Measurements from ENCODE around the gene GPR61.

Gene GPR61

DNA sequence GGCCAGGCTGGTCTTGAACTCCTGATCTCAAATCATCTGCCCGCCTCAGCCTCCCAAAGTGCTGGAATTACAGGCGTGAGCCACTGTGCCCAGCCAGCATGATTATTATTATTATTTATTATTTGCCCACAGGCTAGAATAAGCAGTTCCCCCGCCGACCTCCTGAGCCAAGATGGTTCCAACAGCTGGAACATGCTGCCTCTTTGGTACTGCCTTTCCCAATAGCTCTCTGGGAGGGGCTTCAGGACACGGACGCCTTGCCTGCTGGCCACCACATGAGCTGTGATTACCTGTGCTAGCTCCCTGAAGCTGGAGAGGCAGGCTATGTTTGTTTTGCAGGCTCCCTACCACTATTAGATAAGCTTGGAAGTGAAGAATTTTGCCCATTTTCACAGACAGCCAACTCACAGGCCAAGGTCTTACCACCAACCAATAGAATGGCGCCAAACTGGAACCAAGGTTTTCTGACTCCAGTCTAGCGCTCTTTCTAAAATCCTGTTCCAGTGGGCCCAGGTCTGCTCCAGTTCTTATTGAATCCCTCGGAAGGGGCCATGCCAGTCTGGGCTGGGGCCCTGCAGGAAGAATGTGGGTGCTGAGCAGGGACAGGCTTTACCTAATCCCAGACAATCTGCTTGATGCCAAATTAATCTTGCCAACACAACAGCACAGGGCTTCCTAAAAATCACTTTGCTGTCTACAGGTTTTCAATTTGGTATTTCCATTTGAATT, 2.1 kb upstream of the GPR61 start:
- no peak for DNase-seq (ENCODE audit: extremely low spot score)
- ChIA-PET CTCF (interaction anchor here (1.0 to 26.3 kb wide), 7 partner anchors 5 to 446 kb away, joined by 3 to 1898 read pairs (median 13); partner anchors contain the start of genes AMIGO1, ATXN7L2, CYB561D1 and GPR61), POLR2A (no interaction called here)
- TF ChIP-seq, protein P1, sequence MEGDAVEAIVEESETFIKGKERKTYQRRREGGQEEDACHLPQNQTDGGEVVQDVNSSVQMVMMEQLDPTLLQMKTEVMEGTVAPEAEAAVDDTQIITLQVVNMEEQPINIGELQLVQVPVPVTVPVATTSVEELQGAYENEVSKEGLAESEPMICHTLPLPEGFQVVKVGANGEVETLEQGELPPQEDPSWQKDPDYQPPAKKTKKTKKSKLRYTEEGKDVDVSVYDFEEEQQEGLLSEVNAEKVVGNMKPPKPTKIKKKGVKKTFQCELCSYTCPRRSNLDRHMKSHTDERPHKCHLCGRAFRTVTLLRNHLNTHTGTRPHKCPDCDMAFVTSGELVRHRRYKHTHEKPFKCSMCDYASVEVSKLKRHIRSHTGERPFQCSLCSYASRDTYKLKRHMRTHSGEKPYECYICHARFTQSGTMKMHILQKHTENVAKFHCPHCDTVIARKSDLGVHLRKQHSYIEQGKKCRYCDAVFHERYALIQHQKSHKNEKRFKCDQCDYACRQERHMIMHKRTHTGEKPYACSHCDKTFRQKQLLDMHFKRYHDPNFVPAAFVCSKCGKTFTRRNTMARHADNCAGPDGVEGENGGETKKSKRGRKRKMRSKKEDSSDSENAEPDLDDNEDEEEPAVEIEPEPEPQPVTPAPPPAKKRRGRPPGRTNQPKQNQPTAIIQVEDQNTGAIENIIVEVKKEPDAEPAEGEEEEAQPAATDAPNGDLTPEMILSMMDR (IDR thresholded peaks at IDR 0.05; ENCODE audit: control extremely low read depth, extremely low read depth, low read depth, missing control alignments), result no peak

DNA sequence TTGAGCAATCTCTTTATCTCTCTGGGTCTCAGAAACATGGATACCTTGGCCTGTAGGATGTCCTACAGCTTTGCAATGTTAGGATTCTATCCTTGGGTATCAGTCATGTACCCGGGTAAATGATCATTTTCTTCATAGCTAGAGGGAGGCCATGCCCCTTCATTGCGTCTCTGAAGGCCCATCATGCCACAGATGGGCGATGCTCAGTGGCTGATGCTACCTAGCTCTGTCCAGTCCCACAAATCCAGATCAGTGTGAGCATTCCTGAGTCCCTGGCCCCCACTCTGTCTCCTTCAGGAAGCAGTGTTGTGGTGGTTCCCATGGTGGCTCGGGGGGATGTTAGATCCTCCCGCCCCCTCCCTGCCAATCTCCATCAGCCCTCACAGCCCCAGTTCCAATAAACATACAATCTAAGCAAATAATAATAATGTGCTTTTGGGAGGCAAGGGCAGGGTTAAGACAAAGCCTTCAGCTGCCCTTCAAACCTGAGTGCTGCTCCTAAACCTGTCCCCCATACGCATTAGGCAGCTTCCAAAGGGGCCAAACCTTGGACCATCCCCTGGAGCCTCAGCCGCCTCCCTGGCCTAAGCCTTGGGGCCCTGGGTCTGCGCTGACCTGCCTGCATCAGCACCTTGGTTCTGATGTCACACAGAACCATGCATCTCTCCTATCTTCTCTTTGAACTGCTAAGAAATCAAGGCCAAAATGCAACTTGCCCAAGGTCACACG, 681 bp upstream of the GPR61 start:
- DNase-seq (ENCODE audit: extremely low spot score), result no peak
- TF ChIP-seq, protein P1 (IDR thresholded peaks at IDR 0.05; ENCODE audit: control extremely low read depth, extremely low read depth, low read depth, missing control alignments), result no peak
- ChIA-PET CTCF (interaction anchor here (0.7 to 26.3 kb wide), 8 partner anchors 3 to 473 kb away, joined by 3 to 1898 read pairs (median 11); partner anchors contain the start of genes AMIGO1, ATXN7L2, CYB561D1 and GNAI3), POLR2A (no interaction called here)

DNA sequence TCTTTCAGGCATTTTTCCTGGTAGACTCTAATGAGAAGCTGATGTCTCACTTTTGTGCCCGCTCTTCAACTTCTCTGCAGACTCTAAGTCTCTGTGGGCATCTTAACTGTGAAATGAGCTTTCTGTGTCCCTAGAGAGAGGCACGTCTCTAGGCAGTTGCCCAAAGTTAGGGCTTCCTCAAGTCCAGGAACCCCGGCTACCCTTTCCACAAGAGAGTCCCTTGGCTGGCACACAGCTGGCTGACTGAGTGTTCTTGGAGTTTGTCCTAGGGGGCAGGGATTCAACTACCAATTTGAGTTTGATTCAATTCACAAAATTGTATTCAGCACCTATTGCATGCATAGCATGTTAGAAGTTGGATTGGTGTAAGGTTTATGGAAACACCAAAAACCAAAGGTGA, 1.4 kb downstream of the GPR61 start:
- POLR2A ChIA-PET, result no interaction called here
- CTCF ChIA-PET, result interaction anchor here (1.0 to 26.3 kb wide), 9 partner anchors 8 to 489 kb away, joined by 3 to 1898 read pairs (median 4); partner anchors contain the start of genes AHCYL1, AMIGO1, ATXN7L2 and CYB561D1
- TF ChIP-seq, protein P1 (IDR thresholded peaks at IDR 0.05; ENCODE audit: control extremely low read depth, extremely low read depth, low read depth, missing control alignments), result no peak
- no peak for DNase-seq (ENCODE audit: extremely low spot score)

- ChIA-PET CTCF (interaction anchor here (1.2 to 26.3 kb wide), 7 partner anchors 10 to 487 kb away, joined by 3 to 1898 read pairs (median 4); partner anchors contain the start of genes AHCYL1, AMIGO1, ATXN7L2 and CYB561D1), POLR2A (no interaction called here)
- DNase-seq (ENCODE audit: extremely low spot score), result peak; percentile 10
- TF ChIP-seq, protein P1 (IDR thresholded peaks at IDR 0.05; ENCODE audit: control extremely low read depth, extremely low read depth, low read depth, missing control alignments), result no peak
Measured at GRCh38 chr1:109542657-109543056, 3.0 kb downstream of the GPR61 start.

GRCh38 chr1:109543283-109543987, 3.8 kb downstream of the GPR61 start:
- TF ChIP-seq, protein P1 (IDR thresholded peaks at IDR 0.05; ENCODE audit: control extremely low read depth, extremely low read depth, low read depth, missing control alignments), result no peak
- ChIA-PET CTCF (interaction anchor here (1.2 to 26.3 kb wide), 6 partner anchors 11 to 441 kb away, joined by 3 to 1898 read pairs (median 86); partner anchors contain the start of genes AHCYL1, AMIGO1, ATXN7L2 and CYB561D1), POLR2A (no interaction called here)
- peak; percentile 6 for DNase-seq (ENCODE audit: extremely low spot score)
